HEK293 (cell line): ENCODE data around the gene DCBLD2.

ENCODE experiments used
- CTCF ChIA-PET: fragments of 350-600 bp; formaldehyde crosslinking; extraction: SDS; loops from one replicate; lab custom pipeline; 2021; ENCODE audit warnings: antibody characterized with exemption; lab: Yijun Ruan, JAX
- POLR2A ChIA-PET: fragments of 300-600 bp; formaldehyde crosslinking; extraction: SDS; loops from one replicate; lab custom pipeline; 2020; ENCODE audit warnings: antibody characterized with exemption, inconsistent platforms; lab: Yijun Ruan, JAX
- H3K27ac ChIP-seq: fragments of 200-500 bp; sonication (Bioruptor generic); 2 replicates; pipeline ENCODE4 v1.5.1; 2014; ENCODE audit warnings: low read depth, low read length, control low read depth, inconsistent platforms; ENCODE audit errors: extremely low read depth
- H3K36me3 ChIP-seq, 2 experiments: fragments of 200-500 bp in 1 of 2; sonication (Bioruptor generic) in 1 of 2; 1 replicate in 1 of 2; 2 replicates in 1 of 2; pipeline ENCODE4 v1.5.1; 2014 to 2017; ENCODE audit warnings: inconsistent platforms in 2 of 2, low read length in 2 of 2; ENCODE audit not compliant: control insufficient read depth in 2 of 2, insufficient read depth in 1 of 2
- H3K4me1 ChIP-seq: fragments of 200-500 bp; sonication (Bioruptor generic); 2 replicates; pipeline ENCODE4 v1.5.1; 2014; ENCODE audit warnings: mild to moderate bottlenecking, low read length, inconsistent platforms; ENCODE audit not compliant: control insufficient read depth, insufficient read depth
- H3K4me3 ChIP-seq: 2 replicates; pipeline ENCODE4 v1.5.1; 2011; ENCODE audit warnings: low read depth, mild to moderate bottlenecking, control low read depth, low read length, moderate library complexity
- H3K9me3 ChIP-seq: fragments of 200-500 bp; sonication (Bioruptor generic); 2 replicates; pipeline ENCODE4 v1.5.1; 2014; ENCODE audit warnings: low read depth, low read length, inconsistent platforms; ENCODE audit not compliant: control insufficient read depth, insufficient read depth
- BCL11B ChIP-seq: fragments of 450-650 bp; formaldehyde crosslinking; IDR thresholded peaks from 2 replicates; pipeline ENCODE4 v1.5.1; 2016; ENCODE audit warnings: low read depth, missing biosample characterization, missing genetic modification characterization
- EGR2 ChIP-seq: fragments of 450-650 bp; formaldehyde crosslinking; IDR thresholded peaks from 2 replicates; pipeline ENCODE4 v1.5.1; 2016; ENCODE audit warnings: low read depth, missing biosample characterization, missing genetic modification characterization
- GLI2 ChIP-seq: fragments of 450-650 bp; formaldehyde crosslinking; IDR thresholded peaks from 2 replicates; pipeline ENCODE4; 2017; ENCODE audit warnings: missing biosample characterization, missing genetic modification characterization, low read depth, borderline replicate concordance
- HOXC10 ChIP-seq: sonication (generic); formaldehyde crosslinking; IDR thresholded peaks from 2 replicates; pipeline ENCODE4 v1.8.1; 2023; ENCODE audit warnings: mild to moderate bottlenecking, missing genetic modification reagents
- KLF9 ChIP-seq: fragments of 450-650 bp; formaldehyde crosslinking; IDR thresholded peaks from 2 replicates; pipeline ENCODE4 v1.5.1; 2016; ENCODE audit warnings: missing biosample characterization, missing genetic modification characterization, low read depth
- TRIM28 ChIP-seq: IDR thresholded peaks from 2 replicates; pipeline ENCODE4 v1.6.1; 2011; ENCODE audit warnings: low read length, control low read depth, borderline replicate concordance
- ZBTB21 ChIP-seq: fragments of 450-650 bp; formaldehyde crosslinking; IDR thresholded peaks from 2 replicates; pipeline ENCODE4 v1.5.1; 2017; ENCODE audit warnings: missing biosample characterization, missing genetic modification characterization
- ZNF24 ChIP-seq: fragments of 450-650 bp; formaldehyde crosslinking; IDR thresholded peaks from 2 replicates; pipeline ENCODE4 v1.5.1; 2016; ENCODE audit warnings: missing biosample characterization, missing genetic modification characterization
- ZNF274 ChIP-seq, 2 experiments: fragments of 200-500 bp in 1 of 2; fragments of 450-650 bp in 1 of 2; sonication (Bioruptor generic) in 1 of 2; formaldehyde crosslinking in 1 of 2; IDR thresholded peaks; 2 replicates each; pipeline versions ENCODE4 v1.5.1 to v1.6.1; 2014 to 2016; ENCODE audit warnings: borderline replicate concordance in 1 of 2, inconsistent platforms in 1 of 2, low read length in 1 of 2, missing biosample characterization in 1 of 2, missing genetic modification characterization in 1 of 2
- ZNF341 ChIP-seq: fragments of 450-650 bp; formaldehyde crosslinking; IDR thresholded peaks from 2 replicates; pipeline ENCODE4; 2016; ENCODE audit warnings: low read depth, missing biosample characterization, missing genetic modification characterization
- ZNF510 ChIP-seq: fragments of 450-650 bp; formaldehyde crosslinking; IDR thresholded peaks from 2 replicates; pipeline ENCODE4 v1.5.1; 2018; ENCODE audit warnings: mild to moderate bottlenecking, missing genetic modification characterization, missing biosample characterization; ENCODE audit not compliant: insufficient replicate concordance
- ZNF670 ChIP-seq: fragments of 450-650 bp; formaldehyde crosslinking; IDR thresholded peaks from 2 replicates; pipeline ENCODE4 v1.5.1; 2016; ENCODE audit warnings: missing biosample characterization, missing genetic modification characterization, low read depth
- ZNF707 ChIP-seq: fragments of 450-650 bp; formaldehyde crosslinking; IDR thresholded peaks from 2 replicates; pipeline ENCODE4 v1.5.1; 2016; ENCODE audit warnings: missing biosample characterization, missing genetic modification characterization
- ZNF777 ChIP-seq: fragments of 450-650 bp; formaldehyde crosslinking; IDR thresholded peaks from 2 replicates; pipeline ENCODE4 v1.5.1; 2017; ENCODE audit warnings: missing biosample characterization, missing genetic modification characterization, borderline replicate concordance
- ZNF837 ChIP-seq: fragments of 450-650 bp; formaldehyde crosslinking; IDR thresholded peaks from 2 replicates; pipeline ENCODE4 v1.5.1; 2016; ENCODE audit warnings: missing biosample characterization, missing genetic modification characterization
- ZSCAN16 ChIP-seq: fragments of 450-650 bp; formaldehyde crosslinking; IDR thresholded peaks from 2 replicates; pipeline ENCODE4 v1.5.1; 2016; ENCODE audit warnings: missing biosample characterization, missing genetic modification characterization
- TF ChIP-seq, protein P1 (sequence below): fragments of 450-650 bp; formaldehyde crosslinking; IDR thresholded peaks from 2 replicates; pipeline ENCODE4 v1.5.1; 2017; ENCODE audit warnings: missing biosample characterization, missing genetic modification characterization
- TF ChIP-seq, protein P2 (sequence below): fragments of 450-650 bp; formaldehyde crosslinking; IDR thresholded peaks from 2 replicates; pipeline ENCODE4 v1.5.1; 2017; ENCODE audit warnings: missing biosample characterization, missing genetic modification characterization
- TF ChIP-seq, protein P3 (sequence below): fragments of 450-650 bp; formaldehyde crosslinking; IDR thresholded peaks from 2 replicates; pipeline ENCODE4 v1.5.1; 2016; ENCODE audit warnings: missing biosample characterization, missing genetic modification characterization
- TF ChIP-seq, protein P4 (sequence below): fragments of 450-650 bp; formaldehyde crosslinking; IDR thresholded peaks from 2 replicates; pipeline ENCODE4 v1.5.1; 2016; ENCODE audit warnings: missing biosample characterization, missing genetic modification characterization
- TF ChIP-seq, protein P5 (sequence below): fragments of 450-650 bp; formaldehyde crosslinking; IDR thresholded peaks from 2 replicates; pipeline ENCODE4 v1.5.1; 2016; ENCODE audit warnings: missing biosample characterization, missing genetic modification characterization, borderline replicate concordance
- TF ChIP-seq, protein P6 (sequence below): fragments of 450-650 bp; formaldehyde crosslinking; IDR thresholded peaks from 2 replicates; pipeline ENCODE4 v1.5.1; 2016; ENCODE audit warnings: missing biosample characterization, missing genetic modification characterization

The DCBLD2 gene

DNA sequence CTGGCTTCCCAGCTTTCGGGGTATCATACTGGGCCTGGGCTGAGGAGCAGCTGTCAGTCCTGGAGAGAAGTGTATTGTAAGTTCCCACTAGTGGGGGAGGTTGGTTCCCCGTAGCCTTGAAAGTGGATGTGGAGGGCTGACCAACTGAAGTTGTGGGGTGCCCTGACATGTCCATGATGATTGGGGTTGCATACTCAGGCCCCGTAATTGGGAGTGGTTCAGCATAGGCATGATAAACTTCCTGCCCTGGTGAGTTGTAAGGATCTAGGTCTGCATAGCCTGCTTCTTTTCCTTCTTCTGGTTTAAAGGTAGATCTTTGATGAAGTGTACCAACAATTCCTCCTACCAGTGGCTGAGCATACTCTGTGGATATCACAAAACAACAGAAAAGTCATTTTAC, 102.0 kb downstream of the DCBLD2 start:
- Histone ChIP-seq H3K4me1 (no peaks in the 10 kb centered on the region), H3K27ac (no peak overlapping the region), H3K4me3 (no peak overlapping the region), H3K36me3 (peaks cover 0 to 34% of the 10 kb centered on the region in 2 experiments; a peak in 1 of 3 replicates), H3K9me3 (no peaks in the 10 kb centered on the region)
- ChIA-PET CTCF (no interaction called here), POLR2A (no interaction called here)
- TF ChIP-seq, protein P1, sequence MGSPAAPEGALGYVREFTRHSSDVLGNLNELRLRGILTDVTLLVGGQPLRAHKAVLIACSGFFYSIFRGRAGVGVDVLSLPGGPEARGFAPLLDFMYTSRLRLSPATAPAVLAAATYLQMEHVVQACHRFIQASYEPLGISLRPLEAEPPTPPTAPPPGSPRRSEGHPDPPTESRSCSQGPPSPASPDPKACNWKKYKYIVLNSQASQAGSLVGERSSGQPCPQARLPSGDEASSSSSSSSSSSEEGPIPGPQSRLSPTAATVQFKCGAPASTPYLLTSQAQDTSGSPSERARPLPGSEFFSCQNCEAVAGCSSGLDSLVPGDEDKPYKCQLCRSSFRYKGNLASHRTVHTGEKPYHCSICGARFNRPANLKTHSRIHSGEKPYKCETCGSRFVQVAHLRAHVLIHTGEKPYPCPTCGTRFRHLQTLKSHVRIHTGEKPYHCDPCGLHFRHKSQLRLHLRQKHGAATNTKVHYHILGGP (tag by site-specific recombination), result no peak
- TF ChIP-seq ZNF274 (IDR thresholded peaks at IDR 0.05; ENCODE audit: low read length) (no peak), ZNF274 (tag by site-specific recombination; IDR thresholded peaks at IDR 0.05; ENCODE audit: borderline replicate concordance) (no peak), ZNF24 (tag by site-specific recombination) (no peak), ZNF777 (no peak), BCL11B (no peak), GLI2 (tag by site-specific recombination) (no peak), HOXC10 (CRISPR knock-in tag) (no peak), EGR2 (tag by site-specific recombination) (no peak), ZNF837 (tag by site-specific recombination) (no peak), ZNF510 (tag by site-specific recombination) (no peak), ZNF341 (no peak), ZNF670 (tag by site-specific recombination) (no peak), ZNF707 (no peak), TRIM28 (no peak), KLF9 (tag by site-specific recombination) (no peak)
- TF ChIP-seq, protein P2, sequence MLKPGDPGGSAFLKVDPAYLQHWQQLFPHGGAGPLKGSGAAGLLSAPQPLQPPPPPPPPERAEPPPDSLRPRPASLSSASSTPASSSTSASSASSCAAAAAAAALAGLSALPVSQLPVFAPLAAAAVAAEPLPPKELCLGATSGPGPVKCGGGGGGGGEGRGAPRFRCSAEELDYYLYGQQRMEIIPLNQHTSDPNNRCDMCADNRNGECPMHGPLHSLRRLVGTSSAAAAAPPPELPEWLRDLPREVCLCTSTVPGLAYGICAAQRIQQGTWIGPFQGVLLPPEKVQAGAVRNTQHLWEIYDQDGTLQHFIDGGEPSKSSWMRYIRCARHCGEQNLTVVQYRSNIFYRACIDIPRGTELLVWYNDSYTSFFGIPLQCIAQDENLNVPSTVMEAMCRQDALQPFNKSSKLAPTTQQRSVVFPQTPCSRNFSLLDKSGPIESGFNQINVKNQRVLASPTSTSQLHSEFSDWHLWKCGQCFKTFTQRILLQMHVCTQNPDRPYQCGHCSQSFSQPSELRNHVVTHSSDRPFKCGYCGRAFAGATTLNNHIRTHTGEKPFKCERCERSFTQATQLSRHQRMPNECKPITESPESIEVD (tag by site-specific recombination), result no peak
- TF ChIP-seq, protein P3, sequence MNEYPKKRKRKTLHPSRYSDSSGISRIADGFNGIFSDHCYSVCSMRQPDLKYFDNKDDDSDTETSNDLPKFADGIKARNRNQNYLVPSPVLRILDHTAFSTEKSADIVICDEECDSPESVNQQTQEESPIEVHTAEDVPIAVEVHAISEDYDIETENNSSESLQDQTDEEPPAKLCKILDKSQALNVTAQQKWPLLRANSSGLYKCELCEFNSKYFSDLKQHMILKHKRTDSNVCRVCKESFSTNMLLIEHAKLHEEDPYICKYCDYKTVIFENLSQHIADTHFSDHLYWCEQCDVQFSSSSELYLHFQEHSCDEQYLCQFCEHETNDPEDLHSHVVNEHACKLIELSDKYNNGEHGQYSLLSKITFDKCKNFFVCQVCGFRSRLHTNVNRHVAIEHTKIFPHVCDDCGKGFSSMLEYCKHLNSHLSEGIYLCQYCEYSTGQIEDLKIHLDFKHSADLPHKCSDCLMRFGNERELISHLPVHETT (tag by site-specific recombination), result no peak
- TF ChIP-seq, protein P4, sequence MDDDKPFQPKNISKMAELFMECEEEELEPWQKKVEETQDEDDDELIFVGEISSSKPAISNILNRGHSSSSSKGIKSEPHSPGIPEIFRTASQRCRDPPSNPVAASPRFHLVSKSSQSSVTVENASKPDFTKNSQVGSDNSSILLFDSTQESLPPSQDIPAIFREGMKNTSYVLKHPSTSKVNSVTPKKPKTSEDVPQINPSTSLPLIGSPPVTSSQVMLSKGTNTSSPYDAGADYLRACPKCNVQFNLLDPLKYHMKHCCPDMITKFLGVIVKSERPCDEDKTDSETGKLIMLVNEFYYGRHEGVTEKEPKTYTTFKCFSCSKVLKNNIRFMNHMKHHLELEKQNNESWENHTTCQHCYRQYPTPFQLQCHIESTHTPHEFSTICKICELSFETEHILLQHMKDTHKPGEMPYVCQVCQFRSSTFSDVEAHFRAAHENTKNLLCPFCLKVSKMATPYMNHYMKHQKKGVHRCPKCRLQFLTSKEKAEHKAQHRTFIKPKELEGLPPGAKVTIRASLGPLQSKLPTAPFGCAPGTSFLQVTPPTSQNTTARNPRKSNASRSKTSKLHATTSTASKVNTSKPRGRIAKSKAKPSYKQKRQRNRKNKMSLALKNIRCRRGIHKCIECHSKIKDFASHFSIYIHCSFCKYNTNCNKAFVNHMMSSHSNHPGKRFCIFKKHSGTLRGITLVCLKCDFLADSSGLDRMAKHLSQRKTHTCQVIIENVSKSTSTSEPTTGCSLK, result no peak

DNA sequence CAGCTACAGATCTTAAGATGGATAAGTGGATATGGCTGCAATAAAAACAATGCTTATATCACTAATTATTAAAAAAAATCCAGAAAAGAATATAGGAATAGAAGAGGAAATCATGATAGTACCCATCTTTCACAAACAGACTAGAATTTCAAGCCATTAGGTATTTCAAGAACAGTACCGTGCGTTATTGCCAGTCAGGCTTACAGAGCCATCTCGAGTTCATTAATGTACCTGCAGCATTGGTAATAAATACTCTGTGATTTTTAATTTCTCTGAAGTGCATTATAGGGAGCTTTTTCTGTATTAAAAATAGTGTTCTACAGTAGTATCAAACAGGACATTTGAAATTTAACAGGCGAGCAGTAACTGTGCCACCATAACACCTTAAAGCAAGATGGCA, 102.7 kb downstream of the DCBLD2 start:
- Histone ChIP-seq H3K4me3 (no peak overlapping the region), H3K36me3 (peaks cover 0 to 36% of the 10 kb centered on the region in 2 experiments; a peak in 1 of 3 replicates), H3K4me1 (no peaks in the 10 kb centered on the region), H3K9me3 (no peaks in the 10 kb centered on the region), H3K27ac (no peak overlapping the region)
- CTCF ChIA-PET, result interaction anchor here (1.2 kb wide), 1 partner anchor 197 kb away, joined by 4 read pairs; no protein-coding TSS in a partner anchor
- POLR2A ChIA-PET, result no interaction called here
- TF ChIP-seq ZSCAN16 (tag by site-specific recombination), result no peak
- no peak for TF ChIP-seq ZNF341
- TF ChIP-seq, protein P5, sequence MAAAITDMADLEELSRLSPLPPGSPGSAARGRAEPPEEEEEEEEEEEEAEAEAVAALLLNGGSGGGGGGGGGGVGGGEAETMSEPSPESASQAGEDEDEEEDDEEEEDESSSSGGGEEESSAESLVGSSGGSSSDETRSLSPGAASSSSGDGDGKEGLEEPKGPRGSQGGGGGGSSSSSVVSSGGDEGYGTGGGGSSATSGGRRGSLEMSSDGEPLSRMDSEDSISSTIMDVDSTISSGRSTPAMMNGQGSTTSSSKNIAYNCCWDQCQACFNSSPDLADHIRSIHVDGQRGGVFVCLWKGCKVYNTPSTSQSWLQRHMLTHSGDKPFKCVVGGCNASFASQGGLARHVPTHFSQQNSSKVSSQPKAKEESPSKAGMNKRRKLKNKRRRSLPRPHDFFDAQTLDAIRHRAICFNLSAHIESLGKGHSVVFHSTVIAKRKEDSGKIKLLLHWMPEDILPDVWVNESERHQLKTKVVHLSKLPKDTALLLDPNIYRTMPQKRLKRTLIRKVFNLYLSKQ (tag by site-specific recombination), result no peak
- TF ChIP-seq, protein P6, sequence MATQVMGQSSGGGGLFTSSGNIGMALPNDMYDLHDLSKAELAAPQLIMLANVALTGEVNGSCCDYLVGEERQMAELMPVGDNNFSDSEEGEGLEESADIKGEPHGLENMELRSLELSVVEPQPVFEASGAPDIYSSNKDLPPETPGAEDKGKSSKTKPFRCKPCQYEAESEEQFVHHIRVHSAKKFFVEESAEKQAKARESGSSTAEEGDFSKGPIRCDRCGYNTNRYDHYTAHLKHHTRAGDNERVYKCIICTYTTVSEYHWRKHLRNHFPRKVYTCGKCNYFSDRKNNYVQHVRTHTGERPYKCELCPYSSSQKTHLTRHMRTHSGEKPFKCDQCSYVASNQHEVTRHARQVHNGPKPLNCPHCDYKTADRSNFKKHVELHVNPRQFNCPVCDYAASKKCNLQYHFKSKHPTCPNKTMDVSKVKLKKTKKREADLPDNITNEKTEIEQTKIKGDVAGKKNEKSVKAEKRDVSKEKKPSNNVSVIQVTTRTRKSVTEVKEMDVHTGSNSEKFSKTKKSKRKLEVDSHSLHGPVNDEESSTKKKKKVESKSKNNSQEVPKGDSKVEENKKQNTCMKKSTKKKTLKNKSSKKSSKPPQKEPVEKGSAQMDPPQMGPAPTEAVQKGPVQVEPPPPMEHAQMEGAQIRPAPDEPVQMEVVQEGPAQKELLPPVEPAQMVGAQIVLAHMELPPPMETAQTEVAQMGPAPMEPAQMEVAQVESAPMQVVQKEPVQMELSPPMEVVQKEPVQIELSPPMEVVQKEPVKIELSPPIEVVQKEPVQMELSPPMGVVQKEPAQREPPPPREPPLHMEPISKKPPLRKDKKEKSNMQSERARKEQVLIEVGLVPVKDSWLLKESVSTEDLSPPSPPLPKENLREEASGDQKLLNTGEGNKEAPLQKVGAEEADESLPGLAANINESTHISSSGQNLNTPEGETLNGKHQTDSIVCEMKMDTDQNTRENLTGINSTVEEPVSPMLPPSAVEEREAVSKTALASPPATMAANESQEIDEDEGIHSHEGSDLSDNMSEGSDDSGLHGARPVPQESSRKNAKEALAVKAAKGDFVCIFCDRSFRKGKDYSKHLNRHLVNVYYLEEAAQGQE, result no peak
- TF ChIP-seq ZBTB21 (tag by site-specific recombination), result no peak
